ENCODE measurements around the gene TDRKH.

DNA sequence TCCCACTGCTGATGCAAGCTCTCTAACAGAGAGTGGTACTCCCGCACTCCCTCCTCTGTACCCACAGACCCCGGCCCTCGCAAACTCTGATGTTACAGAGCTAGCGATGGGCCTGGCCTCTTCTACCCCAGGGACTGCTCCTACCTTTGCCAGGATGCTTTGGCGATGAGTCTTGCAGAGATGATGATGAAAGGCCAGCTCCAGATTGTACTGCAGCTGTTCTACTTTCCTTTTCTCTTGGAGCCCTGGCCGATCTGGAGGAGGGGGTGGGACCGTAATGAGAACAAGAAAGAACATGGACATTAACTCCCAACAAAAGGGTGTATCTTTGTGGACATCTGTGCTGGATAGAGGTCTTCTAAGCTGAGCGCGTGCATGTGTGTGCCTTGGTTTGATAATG, 20.9 kb upstream of the TDRKH start:
- TF ChIP-seq, protein P1, sequence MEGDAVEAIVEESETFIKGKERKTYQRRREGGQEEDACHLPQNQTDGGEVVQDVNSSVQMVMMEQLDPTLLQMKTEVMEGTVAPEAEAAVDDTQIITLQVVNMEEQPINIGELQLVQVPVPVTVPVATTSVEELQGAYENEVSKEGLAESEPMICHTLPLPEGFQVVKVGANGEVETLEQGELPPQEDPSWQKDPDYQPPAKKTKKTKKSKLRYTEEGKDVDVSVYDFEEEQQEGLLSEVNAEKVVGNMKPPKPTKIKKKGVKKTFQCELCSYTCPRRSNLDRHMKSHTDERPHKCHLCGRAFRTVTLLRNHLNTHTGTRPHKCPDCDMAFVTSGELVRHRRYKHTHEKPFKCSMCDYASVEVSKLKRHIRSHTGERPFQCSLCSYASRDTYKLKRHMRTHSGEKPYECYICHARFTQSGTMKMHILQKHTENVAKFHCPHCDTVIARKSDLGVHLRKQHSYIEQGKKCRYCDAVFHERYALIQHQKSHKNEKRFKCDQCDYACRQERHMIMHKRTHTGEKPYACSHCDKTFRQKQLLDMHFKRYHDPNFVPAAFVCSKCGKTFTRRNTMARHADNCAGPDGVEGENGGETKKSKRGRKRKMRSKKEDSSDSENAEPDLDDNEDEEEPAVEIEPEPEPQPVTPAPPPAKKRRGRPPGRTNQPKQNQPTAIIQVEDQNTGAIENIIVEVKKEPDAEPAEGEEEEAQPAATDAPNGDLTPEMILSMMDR (IDR thresholded peaks at IDR 0.05): no peak
- no peak for TF ChIP-seq POLR2A (IDR thresholded peaks at IDR 0.05)
